NCI-H1105 treated with DMSO at 0.1 percent for 48 hours (cell line): ENCODE results near the gene DOCK3.
"Not testable (repeated sequence)": the region's sequence is repeated elsewhere in the genome, so short reads cannot be mapped to it uniquely, and the experiment has no call there.

Source experiments
- DNase-seq: peaks from one replicate; lab custom pipeline; 2025; lab: John Stamatoyannopoulos, UW

DOCK3 gene

GRCh38 chr3:50804376-50804775 lies 129.6 kb downstream of the DOCK3 start:
- DNase-seq: not testable (repeated sequence)

DNA sequence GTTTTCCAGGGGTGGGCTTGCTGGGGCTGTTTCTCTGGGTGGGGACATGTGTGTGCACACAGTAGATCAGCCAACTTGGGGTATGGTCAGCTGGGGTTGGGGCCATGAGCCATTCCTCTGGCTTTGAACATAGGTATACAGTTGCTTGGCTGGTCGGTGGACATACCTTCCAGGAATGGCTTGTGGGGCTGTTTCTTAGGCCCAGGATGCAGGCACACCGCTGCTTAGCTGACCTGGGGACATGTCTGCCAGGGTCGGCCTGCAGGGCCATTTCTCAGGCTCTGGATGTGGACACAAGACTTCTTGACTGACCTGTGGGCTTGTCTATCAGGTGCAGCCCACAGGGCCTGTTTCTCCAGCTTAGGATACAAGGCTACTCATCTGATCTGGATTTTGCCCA lies 130.6 kb downstream of the DOCK3 start:
- no peak for DNase-seq

DNA sequence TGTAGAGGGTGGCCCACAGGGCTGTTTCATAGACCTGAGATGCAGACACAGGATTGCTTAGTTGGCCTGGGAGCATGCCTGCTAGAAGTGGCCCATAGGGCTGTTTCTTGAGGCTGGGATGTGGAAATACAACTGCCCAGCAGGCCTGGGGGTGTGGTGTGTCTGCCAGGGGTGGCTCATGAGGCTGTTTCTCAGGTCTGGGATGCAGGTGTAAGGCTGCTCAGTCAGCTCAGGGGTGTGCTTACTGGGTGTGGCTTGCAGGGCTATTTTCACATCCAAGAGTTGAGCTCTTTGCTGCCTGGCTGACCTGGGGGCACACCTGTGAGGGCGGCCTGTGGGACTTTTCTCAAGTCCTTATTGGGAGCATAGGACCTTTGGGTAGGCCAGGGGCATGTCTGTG lies 131.3 kb downstream of the DOCK3 start:
- DNase-seq: no peak

DNA sequence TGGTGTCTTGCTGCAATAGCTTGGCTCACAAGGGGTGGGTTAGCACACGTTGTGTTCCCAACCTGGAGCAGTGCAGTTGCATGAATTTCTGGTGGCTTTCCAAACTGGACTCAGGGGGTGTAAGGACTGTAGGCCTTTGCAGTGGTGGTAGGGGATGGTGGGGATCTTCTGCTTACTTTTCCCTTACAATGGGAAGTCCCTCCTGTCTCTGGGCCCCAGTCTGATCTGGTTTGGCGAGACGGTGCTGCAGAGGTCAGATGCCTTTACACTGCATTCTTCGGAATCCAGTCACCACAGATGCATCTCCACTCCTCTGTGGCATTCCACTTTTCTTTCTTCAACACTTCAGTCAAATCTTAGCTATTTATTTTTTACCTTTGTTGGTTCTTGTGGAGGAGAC lies 132.1 kb downstream of the DOCK3 start:
- no peak for DNase-seq

DNA sequence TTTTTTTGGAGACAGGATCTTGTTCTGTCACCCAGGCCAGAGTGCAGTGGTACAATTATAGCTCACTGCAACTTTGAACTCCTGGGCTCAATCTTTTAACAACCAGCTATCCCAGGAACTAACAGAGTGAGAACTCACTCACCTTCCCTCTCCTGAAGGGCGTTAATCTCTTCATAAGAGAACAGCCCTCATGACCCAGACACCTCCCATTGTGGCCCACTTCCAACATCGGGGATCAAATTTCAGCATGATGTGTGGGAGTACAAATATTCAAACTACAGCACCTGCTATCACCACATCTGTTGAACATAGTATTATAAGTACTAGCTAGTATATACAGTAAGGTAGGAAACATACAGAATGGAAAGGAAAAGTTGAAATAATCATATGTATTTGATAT lies 132.5 kb downstream of the DOCK3 start:
- peak; percentile 49 for DNase-seq

- no peak for DNase-seq
Measured at GRCh38 chr3:50811893-50812292, 137.2 kb downstream of the DOCK3 start.

- no peak for DNase-seq
Measured at GRCh38 chr3:50815844-50816243, 141.1 kb downstream of the DOCK3 start.

DNA sequence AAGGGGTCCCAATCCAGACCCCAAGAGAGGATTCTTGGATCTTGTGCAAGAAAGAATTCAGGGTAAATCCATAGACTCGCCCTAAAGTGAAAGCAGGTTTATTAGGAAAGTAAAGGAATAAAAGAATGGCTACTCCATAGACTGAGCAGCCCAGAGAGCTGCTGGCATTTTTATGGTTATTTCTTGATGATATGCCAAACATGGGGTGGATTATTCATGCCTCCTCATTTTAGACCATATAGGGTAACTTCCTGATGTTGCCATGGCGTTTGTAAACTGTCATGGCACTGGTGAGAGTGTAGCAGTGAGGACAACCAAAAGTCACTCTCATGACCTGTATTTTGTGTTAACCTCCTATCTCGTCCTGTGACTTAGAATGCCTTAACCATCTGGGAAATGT lies 142.2 kb downstream of the DOCK3 start:
- DNase-seq: no peak

GRCh38 chr3:50817756-50818529 lies 143.2 kb downstream of the DOCK3 start:
- DNase-seq: no peak

DNA sequence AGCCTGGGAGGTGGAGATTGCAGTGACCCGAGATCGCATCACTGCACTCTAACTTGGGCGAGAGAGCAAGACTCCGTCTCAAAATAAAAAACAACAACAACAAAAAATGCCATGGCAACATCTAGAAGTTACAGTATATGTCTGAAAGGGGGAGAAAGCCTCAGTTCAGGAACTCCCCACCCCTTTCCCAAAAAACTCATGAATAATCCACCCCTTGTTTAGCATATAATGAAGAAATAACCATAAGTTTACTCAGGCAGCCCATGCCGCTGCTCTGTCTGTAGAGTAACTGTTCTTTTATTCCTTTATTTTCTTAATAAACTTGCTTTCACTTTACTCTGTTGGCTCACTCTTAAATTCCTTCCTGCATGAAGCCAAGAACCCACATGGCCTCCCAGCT lies 145.2 kb downstream of the DOCK3 start:
- no peak for DNase-seq

DNA sequence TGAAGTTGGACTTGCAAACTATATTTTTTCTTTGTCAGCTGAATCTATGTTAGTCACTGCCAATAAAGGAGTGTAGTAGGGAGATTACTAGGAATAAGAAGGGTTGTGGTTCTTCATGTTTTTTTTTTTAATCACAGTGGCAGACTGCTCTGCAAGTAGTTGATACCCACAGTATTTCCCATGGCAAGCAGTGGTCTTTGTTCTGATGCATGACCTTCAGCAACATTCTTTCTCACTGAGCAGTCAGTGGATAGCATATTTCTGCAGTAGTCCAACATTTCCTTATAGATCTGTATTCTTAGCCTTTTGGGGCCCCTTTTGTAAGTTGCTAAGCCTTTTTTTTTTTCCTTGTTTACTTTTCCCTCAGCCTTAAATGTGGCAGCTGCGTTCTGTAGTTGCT lies 151.1 kb downstream of the DOCK3 start:
- DNase-seq: no peak

GRCh38 chr3:50830451-50830850 lies 155.7 kb downstream of the DOCK3 start:
- no peak for DNase-seq

GRCh38 chr3:50831009-50831408 lies 156.3 kb downstream of the DOCK3 start:
- DNase-seq: not testable (repeated sequence)

GRCh38 chr3:50840983-50841489 lies 166.3 kb downstream of the DOCK3 start:
- DNase-seq: no peak

- DNase-seq: no peak
Measured at GRCh38 chr3:50848308-50848707, 173.6 kb downstream of the DOCK3 start.

GRCh38 chr3:50850639-50851511 lies 176.1 kb downstream of the DOCK3 start:
- DNase-seq: no peak

DNA sequence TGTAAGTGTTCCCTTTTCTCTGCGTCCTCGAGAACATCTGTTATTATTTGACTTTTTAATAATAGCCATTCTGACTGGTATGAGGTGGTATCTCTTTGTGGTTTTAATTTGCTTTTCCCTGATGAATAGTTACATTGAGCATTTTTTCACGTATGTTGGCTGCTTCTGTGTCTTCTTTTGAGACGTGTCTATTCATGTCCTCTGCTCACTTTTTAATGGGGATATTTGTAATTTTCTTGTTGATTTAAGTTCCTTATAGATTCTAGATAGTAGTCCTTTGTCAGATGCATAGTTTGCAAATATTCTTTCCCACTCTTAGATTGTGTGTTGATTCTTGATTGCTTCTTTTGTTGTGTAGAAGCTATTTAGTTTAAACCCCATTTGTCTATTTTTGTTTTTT lies 179.2 kb downstream of the DOCK3 start:
- peak; percentile 11 for DNase-seq

- DNase-seq: no peak
Measured at GRCh38 chr3:50862221-50862620, 187.5 kb downstream of the DOCK3 start.

DNA sequence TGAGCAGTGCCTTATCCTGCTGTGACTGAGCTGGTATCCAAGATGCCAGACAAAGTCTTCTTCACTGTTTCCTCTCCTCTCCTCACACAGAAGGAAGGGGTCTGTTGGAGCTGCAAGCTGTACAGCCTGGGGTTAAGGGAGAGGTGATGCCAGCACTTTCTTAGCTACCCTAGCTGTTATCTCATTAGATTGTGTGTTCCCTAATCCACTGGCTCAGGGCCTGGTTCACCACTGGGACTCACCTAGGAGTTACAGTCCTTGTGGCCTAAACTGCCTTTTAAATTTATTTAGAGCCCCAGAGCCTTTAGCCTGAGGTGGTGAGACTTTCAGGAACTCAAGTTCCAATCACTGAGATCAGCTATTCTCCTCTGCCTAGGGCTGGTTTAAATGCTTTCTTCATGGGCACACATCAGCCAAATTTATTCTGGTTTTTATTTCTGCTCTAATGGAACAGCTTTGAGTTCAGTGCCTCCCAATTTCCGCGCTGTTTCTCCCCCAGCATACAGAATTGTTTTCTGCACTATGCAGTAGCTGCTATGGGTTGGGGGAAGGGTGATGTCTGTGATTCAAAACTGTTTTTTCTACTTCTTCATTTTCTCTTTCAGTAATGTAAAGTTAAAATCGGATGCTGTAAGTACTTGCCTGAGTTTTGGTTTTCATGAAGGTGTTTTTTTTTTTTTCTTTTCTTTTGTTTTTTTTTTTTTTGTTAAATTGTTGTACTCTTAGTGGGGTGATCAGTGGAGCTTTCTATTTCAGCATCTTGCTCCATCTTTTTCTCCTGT lies 198.8 kb downstream of the DOCK3 start:
- DNase-seq: no peak

DNA sequence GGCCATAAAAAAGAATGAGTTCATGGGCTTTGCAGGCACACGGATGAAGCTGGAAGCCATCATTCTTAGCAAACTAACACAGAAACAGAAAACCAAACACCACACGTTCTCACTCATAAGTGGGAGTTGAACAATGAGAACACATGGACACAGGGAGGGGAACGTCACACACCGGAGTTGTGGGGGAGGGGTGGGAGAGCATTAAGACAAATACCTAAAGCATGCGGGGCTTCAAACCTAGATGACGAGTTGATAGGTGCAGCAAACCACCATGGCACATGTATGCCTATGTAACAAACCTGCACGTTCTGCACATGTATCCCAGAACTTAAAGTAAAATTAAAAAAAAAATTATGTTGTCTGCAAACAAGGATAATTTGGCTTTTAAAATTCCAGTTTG lies 200.1 kb downstream of the DOCK3 start:
- DNase-seq: not testable (repeated sequence)

DNA sequence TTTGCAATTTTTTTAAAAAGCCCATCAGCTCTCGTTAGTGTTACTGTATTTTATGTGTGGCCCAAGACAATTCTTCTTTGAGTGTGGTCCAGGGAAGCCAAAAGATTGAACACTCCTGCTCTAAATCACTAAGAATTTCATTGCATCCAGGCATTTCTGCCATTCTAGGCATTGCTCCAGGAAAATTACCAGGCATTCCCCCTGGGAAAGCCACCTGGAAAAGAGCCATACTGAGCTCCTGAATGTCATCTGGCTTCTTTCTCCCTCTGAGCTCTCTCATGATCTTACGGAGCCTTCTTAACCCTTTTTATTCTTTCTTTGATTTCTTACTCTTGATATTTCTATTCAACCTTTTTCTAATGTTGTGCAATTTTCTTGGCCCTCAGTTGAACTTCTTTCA lies 202.2 kb downstream of the DOCK3 start:
- peak; percentile 4 for DNase-seq

DNA sequence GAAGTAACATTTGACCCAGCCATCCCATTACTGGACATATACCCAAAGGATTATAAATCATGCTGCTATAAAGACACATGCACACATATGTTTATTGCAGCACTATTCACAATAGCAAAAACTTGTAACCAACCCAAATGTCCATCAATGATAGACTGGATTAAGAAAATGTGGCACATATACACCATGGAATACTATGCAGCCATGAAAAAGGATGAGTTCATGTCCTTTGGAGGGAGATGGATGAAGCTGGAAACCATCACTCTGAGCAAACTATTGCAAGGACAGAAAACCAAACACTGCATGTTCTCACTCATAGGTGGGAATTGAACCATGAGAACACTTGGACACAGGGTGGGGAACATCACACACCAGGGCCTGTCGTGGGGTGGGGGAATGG lies 208.0 kb downstream of the DOCK3 start:
- not testable (repeated sequence) for DNase-seq
